Epidermal melanocyte (primary cell): ENCODE data around the gene BRCA1.
"Not testable (repeated sequence)": the region's sequence is repeated elsewhere in the genome, so short reads cannot be mapped to it uniquely, and the experiment has no call there.

ENCODE experiments used
- DNase-seq: peaks from one replicate; pipeline ENCODE4 v3.0.0; 2011; ENCODE audit warnings: low spot score; ENCODE audit not compliant: insufficient read length

BRCA1 gene

GRCh38 chr17:43134774-43135453 is 9.8 kb upstream of the BRCA1 start:
- no peak for DNase-seq

- DNase-seq: not testable (repeated sequence)
Measured at GRCh38 chr17:43133439-43133838, 8.3 kb upstream of the BRCA1 start.

- no peak for DNase-seq
Measured at GRCh38 chr17:43132117-43132516, 7.0 kb upstream of the BRCA1 start.

- DNase-seq: no peak
Measured at GRCh38 chr17:43129671-43130010, 4.5 kb upstream of the BRCA1 start.

- not testable (repeated sequence) for DNase-seq
Measured at GRCh38 chr17:43127333-43127876, 2.2 kb upstream of the BRCA1 start.

GRCh38 chr17:43126911-43127290 is 1.7 kb upstream of the BRCA1 start:
- no peak for DNase-seq

- no peak for DNase-seq
Measured at GRCh38 chr17:43125967-43126910, 1.1 kb upstream of the BRCA1 start.

- DNase-seq: no peak
Measured at GRCh38 chr17:43118679-43119615, 6.2 kb downstream of the BRCA1 start.

- DNase-seq: no peak
Measured at GRCh38 chr17:43114151-43114552, 11.0 kb downstream of the BRCA1 start.

GRCh38 chr17:43106552-43106951 is 18.6 kb downstream of the BRCA1 start:
- no peak for DNase-seq

- DNase-seq: no peak
Measured at GRCh38 chr17:43105146-43105545, 20.0 kb downstream of the BRCA1 start.

- no peak for DNase-seq
Measured at GRCh38 chr17:43104665-43105064, 20.5 kb downstream of the BRCA1 start.

- not testable (repeated sequence) for DNase-seq
Measured at GRCh38 chr17:43095364-43095763, 29.8 kb downstream of the BRCA1 start.

- DNase-seq: no peak
Measured at GRCh38 chr17:43094129-43094835, 30.9 kb downstream of the BRCA1 start.

GRCh38 chr17:43092901-43093300 is 32.3 kb downstream of the BRCA1 start:
- no peak for DNase-seq

GRCh38 chr17:43090022-43090421 is 35.1 kb downstream of the BRCA1 start:
- DNase-seq: no peak

- DNase-seq: no peak
Measured at GRCh38 chr17:43085474-43085873, 39.7 kb downstream of the BRCA1 start.

GRCh38 chr17:43079641-43080302 is 45.4 kb downstream of the BRCA1 start:
- DNase-seq: no peak

- no peak for DNase-seq
Measured at GRCh38 chr17:43074869-43075268, 50.3 kb downstream of the BRCA1 start.

- DNase-seq: no peak
Measured at GRCh38 chr17:43070872-43071271, 54.3 kb downstream of the BRCA1 start.
